GM18502 (cell line): ENCODE measurements around the gene AZU1.

Source experiments
- ATAC-seq: cut with Tn5 transposase; IDR thresholded peaks from one replicate; pipeline ENCODE4 v1.9.1; 2021; ENCODE audit warnings: mild to moderate bottlenecking; ENCODE audit not compliant: unreplicated experiment, poor library complexity

Gene AZU1

GRCh38 chr19:796692-797527 is 30.7 kb upstream of the AZU1 start, which contains the start of gene PTBP1:
TSS of gene PTBP1 (plus strand) at chr19:797452. CDS start at chr19:797498, 46 bp downstream.
- peak; percentile 79 for ATAC-seq

- peak; percentile 45 for ATAC-seq
These were observed 29.9 kb upstream of the AZU1 start for GRCh38 chr19:797528-798414.

- ATAC-seq = no peak
These were observed 29.1 kb upstream of the AZU1 start for GRCh38 chr19:798415-799075.

GRCh38 chr19:799076-799881 is 28.4 kb upstream of the AZU1 start:
- ATAC-seq = no peak

GRCh38 chr19:800360-801029 is 27.1 kb upstream of the AZU1 start:
- no peak for ATAC-seq

- ATAC-seq = no peak
These were observed 26.4 kb upstream of the AZU1 start for GRCh38 chr19:801030-801860.

- no peak for ATAC-seq
These were observed 25.7 kb upstream of the AZU1 start for GRCh38 chr19:801861-802497.

GRCh38 chr19:802498-803098 is 25.0 kb upstream of the AZU1 start:
- ATAC-seq = no peak

GRCh38 chr19:803099-803561 is 24.5 kb upstream of the AZU1 start:
- no peak for ATAC-seq

GRCh38 chr19:803686-804418 is 23.8 kb upstream of the AZU1 start:
- no peak for ATAC-seq

GRCh38 chr19:804419-805165 is 23.0 kb upstream of the AZU1 start:
- ATAC-seq = no peak

- no peak for ATAC-seq
These were observed 22.5 kb upstream of the AZU1 start for GRCh38 chr19:805166-805551.

GRCh38 chr19:805600-806550 is 21.8 kb upstream of the AZU1 start:
- no peak for ATAC-seq

- ATAC-seq = no peak
These were observed 20.7 kb upstream of the AZU1 start for GRCh38 chr19:806815-807421.
